Endothelial cell of umbilical vein (primary cell): Measurements from ENCODE around the gene SNX12. TPM values are rescaled to one million over a fixed set of nuclear protein-coding genes. Genes with fewer than 3 reads are reported as not detected.

Experiments used
- BruUV-seq: library from RNA; stranded (reverse); fragments of 400-500 nt; replicated peaks from 2 replicates; lab custom pipeline; 2021; lab: Mats Ljungman, UMichigan
- CTCF ChIA-PET: fragments of 300-600, 350-600 bp; sonication (Branson Sonifier 250); formaldehyde crosslinking; loops from one replicate; lab custom pipeline; 2021; ENCODE audit warnings: antibody characterized with exemption, inconsistent platforms; lab: Charles Lee
- POLR2A ChIA-PET: fragments of 300-600, 350-600 bp; sonication (Branson Sonifier 250); formaldehyde crosslinking; loops from one replicate; lab custom pipeline; 2021; ENCODE audit warnings: antibody characterized with exemption, inconsistent platforms; lab: Charles Lee
- DNase-seq: peaks from one replicate; pipeline ENCODE4 v3.0.0-alpha.2; 2011; ENCODE audit warnings: low read depth, low spot score
- FAIRE-seq: peaks from 2 replicates; lab custom pipeline; 2011; peaks lifted over from hg19 to GRCh38; lab: Jason Lieb, UNC
- H2AFZ ChIP-seq: 2 replicates; pipeline ENCODE4 v1.6.0; 2012; ENCODE audit warnings: low read depth, low read length, control low read depth, inconsistent platforms
- H3K27ac ChIP-seq: 2 replicates; pipeline ENCODE4 v1.5.1; 2011; ENCODE audit warnings: low read depth, mild to moderate bottlenecking, control low read depth, low read length, moderate library complexity; ENCODE audit not compliant: insufficient read depth
- H3K27me3 ChIP-seq, 2 experiments: 2 replicates each; pipeline versions ENCODE4 v1.6.0 to v1.6.1; 2011; ENCODE audit warnings: low read length in 2 of 2, mixed read lengths in 1 of 2; ENCODE audit not compliant: control insufficient read depth in 2 of 2, insufficient read depth in 2 of 2
- H3K36me3 ChIP-seq, 2 experiments: 2 replicates in 1 of 2; 3 replicates in 1 of 2; pipeline ENCODE4 v1.5.1; 2011; ENCODE audit warnings: low read length in 2 of 2, mild to moderate bottlenecking in 1 of 2, moderate library complexity in 1 of 2; ENCODE audit not compliant: control insufficient read depth in 2 of 2, insufficient read depth in 2 of 2; ENCODE audit errors: extremely low read depth in 1 of 2
- H3K4me1 ChIP-seq: 3 replicates; pipeline ENCODE4 v1.5.1; 2011; ENCODE audit warnings: mild to moderate bottlenecking, low read length; ENCODE audit not compliant: control insufficient read depth, insufficient read depth; ENCODE audit errors: extremely low read depth
- H3K4me2 ChIP-seq: 2 replicates; pipeline ENCODE4 v1.6.1; 2011; ENCODE audit warnings: low read length, control low read depth, mixed read lengths; ENCODE audit not compliant: insufficient read depth
- H3K4me3 ChIP-seq, 3 experiments: fragments of 200-600 bp in 1 of 3; sonication (generic), shearing (Covaris generic) in 1 of 3; replicated peaks in 1 of 3; 2 replicates each; pipeline ENCODE4 v1.5.1; 2011 to 2016; ENCODE audit warnings: control low read depth in 3 of 3, low read length in 3 of 3, mild to moderate bottlenecking in 2 of 3, inconsistent platforms in 1 of 3, low read depth in 1 of 3, moderate library complexity in 1 of 3; ENCODE audit not compliant: insufficient read depth in 1 of 3
- H3K79me2 ChIP-seq: 2 replicates; pipeline ENCODE4 v1.6.0; 2012; ENCODE audit warnings: low read length, inconsistent platforms; ENCODE audit not compliant: control insufficient read depth, insufficient read depth
- H3K9ac ChIP-seq: replicated peaks from 2 replicates; pipeline ENCODE3; 2011; ENCODE audit warnings: low read length, control low read depth; ENCODE audit not compliant: insufficient read depth; ENCODE audit errors: extremely low read depth
- H3K9me1 ChIP-seq: replicated peaks from 3 replicates; pipeline ENCODE4 v1.6.0; 2011; ENCODE audit warnings: mild to moderate bottlenecking, low read length; ENCODE audit not compliant: control insufficient read depth, insufficient read depth; ENCODE audit errors: extremely low read depth
- H3K9me3 ChIP-seq: replicated peaks from 2 replicates; pipeline ENCODE4 v1.5.1; 2012; ENCODE audit warnings: low read length, inconsistent platforms; ENCODE audit not compliant: control insufficient read depth, insufficient read depth
- H4K20me1 ChIP-seq: replicated peaks from 2 replicates; pipeline ENCODE3; 2011; ENCODE audit warnings: mild to moderate bottlenecking, low read length; ENCODE audit not compliant: control insufficient read depth, insufficient read depth; ENCODE audit errors: extremely low read depth
- CTCF ChIP-seq, 2 donors: IDR thresholded peaks; 1 replicate in 1 of 2; 2 replicates in 1 of 2; pipeline ENCODE4 v1.5.1; 2011; ENCODE audit warnings: low read length in 2 of 2, mild to moderate bottlenecking in 2 of 2, moderate library complexity in 2 of 2, control low read depth in 1 of 2, inconsistent platforms in 1 of 2, low read depth in 1 of 2; ENCODE audit not compliant: insufficient read depth in 1 of 2; ENCODE audit errors: extremely low read depth in 1 of 2
- EZH2 ChIP-seq: IDR thresholded peaks from 2 replicates; pipeline ENCODE4 v1.6.1; 2012; ENCODE audit warnings: borderline replicate concordance, low read depth, mild to moderate bottlenecking, moderate library complexity, low read length, inconsistent platforms; ENCODE audit not compliant: severe bottlenecking
- FOS ChIP-seq: IDR thresholded peaks from 2 replicates; pipeline ENCODE4 v1.6.1; 2011; ENCODE audit warnings: mild to moderate bottlenecking, low read length, moderate library complexity, borderline replicate concordance; ENCODE audit not compliant: insufficient read depth
- GATA2 ChIP-seq: IDR thresholded peaks from 2 replicates; pipeline ENCODE4 v1.7.0; 2011; ENCODE audit warnings: low read depth, mild to moderate bottlenecking, moderate library complexity, mixed read lengths, low read length; ENCODE audit not compliant: insufficient read length, insufficient read depth
- JUN ChIP-seq: IDR thresholded peaks from 2 replicates; pipeline ENCODE4 v1.6.1; 2011; ENCODE audit warnings: borderline replicate concordance, low read depth; ENCODE audit not compliant: insufficient read length, insufficient read depth
- MAX ChIP-seq: IDR thresholded peaks from 2 replicates; pipeline ENCODE4 v1.6.1; 2011; ENCODE audit not compliant: insufficient read depth, insufficient read length
- MYC ChIP-seq: IDR thresholded peaks from one replicate; pipeline ENCODE4 v1.6.1; 2011; ENCODE audit warnings: mild to moderate bottlenecking, low read depth, low read length
- POLR2A ChIP-seq: IDR thresholded peaks from 2 replicates; pipeline ENCODE4 v1.6.1; 2012; ENCODE audit warnings: low read depth, mild to moderate bottlenecking, control low read depth, low read length
- POLR2AphosphoS5 ChIP-seq: IDR thresholded peaks from 2 replicates; pipeline ENCODE4 v1.6.1; 2012; ENCODE audit warnings: low read depth, mild to moderate bottlenecking, control low read depth, low read length, moderate library complexity; ENCODE audit not compliant: insufficient read depth
- dilution Hi-C: fragments of 300-500 bp; cut with MboI; formaldehyde crosslinking; loops from one replicate; pipeline ENCODE4 v1.15.0; 2019; ENCODE audit warnings: low sequenced_read_pairs; ENCODE audit not compliant: extremely low pct_ligation_motif_present
- intact Hi-C: fragments of 100-400 bp; cut with micrococcal nuclease; formaldehyde crosslinking; loops from one replicate; pipeline ENCODE4 v1.10.0; 2022
- polyA plus RNA-seq, 4 experiments: library from polyadenylated mRNA; depleted of rRNA in 3 of 4; stranded (reverse) in 3 of 4; unstranded in 1 of 4; fragments of >200 nt; gene quantifications; 2 replicates each; pipeline versions ENCODE4 v1.2.1 to v1.2.3, GENCODE V29; 2011 to 2012; ENCODE audit warnings: missing spikeins in 1 of 4
- total RNA-seq: library from RNA; stranded (reverse); gene quantifications from 2 replicates; pipeline ENCODE4 v1.2.3, GENCODE V29; 2021

Gene SNX12
- total and polyA plus RNA-seq, 2 donors (not counting 3 experiments of a cell fraction or from before 2014, with no cell fraction given) = 85.4 to 90.6 TPM

GRCh38 chrX:71111921-71112431 lies 43.8 kb upstream of the SNX12 start:
- peaks cover 3 to 4% of the 10 kb centered on the region in 2 experiments for H3K27me3 ChIP-seq
- TF ChIP-seq POLR2A = no peak
- no peak for TF ChIP-seq CTCF (IDR thresholded peaks at IDR 0.05; ENCODE audit: extremely low read depth in 1 of 2, insufficient read depth in 1 of 2, low read depth in 1 of 2, low read length in 2 of 2)
- no peak for TF ChIP-seq JUN
- dilution Hi-C loops (no loop called here), intact Hi-C loops (loop anchor here (10.0 kb wide), 1 partner anchor 117 kb away; no protein-coding TSS in a partner anchor)
- no peaks in the 10 kb centered on the region for H3K9me1 ChIP-seq
- FAIRE-seq (no peak), DNase-seq (no peak)
- POLR2A ChIA-PET = no interaction called here
- no peak overlapping the region for H2AFZ ChIP-seq
- no peaks in the 10 kb centered on the region for H4K20me1 ChIP-seq
- H3K27ac ChIP-seq = no peak overlapping the region
- H3K4me1 ChIP-seq = no peaks in the 10 kb centered on the region
- CTCF ChIA-PET = interaction anchor here (0.9 kb wide), 2 partner anchors 9 to 15 kb away, joined by 3 read pairs; no protein-coding TSS in a partner anchor
- no peak overlapping the region for H3K9ac ChIP-seq
- H3K79me2 ChIP-seq = no peaks in the 10 kb centered on the region
- no peak overlapping the region for H3K4me2 ChIP-seq
- no peaks in the 10 kb centered on the region for H3K36me3 ChIP-seq
- H3K9me3 ChIP-seq = no peaks in the 10 kb centered on the region
- H3K4me3 ChIP-seq = no peak overlapping the region
- no TSS peak for BruUV-seq

- DNase-seq (no peak), FAIRE-seq (no peak)
- no peaks in the 10 kb centered on the region for H3K4me1 ChIP-seq
- no peaks in the 10 kb centered on the region for H3K36me3 ChIP-seq
- no peaks in the 10 kb centered on the region for H3K79me2 ChIP-seq
- no peak within 1 kb of the TSS for H2AFZ ChIP-seq
- TF ChIP-seq CTCF (IDR thresholded peaks at IDR 0.05; ENCODE audit: extremely low read depth in 1 of 2, insufficient read depth in 1 of 2, low read depth in 1 of 2, low read length in 2 of 2) (no peak), EZH2 (no peak), JUN (no peak), MYC (no peak), FOS (no peak), GATA2 (no peak), POLR2AphosphoS5 (no peak), MAX (no peak)
- CTCF ChIA-PET = interaction anchor here (0.9 kb wide), 2 partner anchors 9 to 14 kb away, joined by 3 read pairs; no protein-coding TSS in a partner anchor
- no TSS peak for BruUV-seq
- no peak within 1 kb of the TSS for H3K4me2 ChIP-seq
- dilution Hi-C loops (no loop called here), intact Hi-C loops (loop anchor here (10.0 kb wide), 1 partner anchor 116 kb away; no protein-coding TSS in a partner anchor)
- H3K4me3 ChIP-seq = no peak within 1 kb of the TSS
- no peak within 1 kb of the TSS for H3K27ac ChIP-seq
- H3K9me3 ChIP-seq = no peaks in the 10 kb centered on the region
- H3K9ac ChIP-seq = no peak within 1 kb of the TSS
- H4K20me1 ChIP-seq = no peaks in the 10 kb centered on the region
- POLR2A ChIA-PET = no interaction called here
- no peaks in the 10 kb centered on the region for H3K9me1 ChIP-seq
- H3K27me3 ChIP-seq = peaks cover 3 to 4% of the 10 kb centered on the region in 2 experiments
Measured at GRCh38 chrX:71111141-71111843, 43.2 kb upstream of the SNX12 start, which contains the start of gene IL2RG. IL2RG (minus strand) TSS chrX:71111577; CDS start chrX:71111539, 38 bp downstream.
